ENCODE results near the gene SPATA31D4. TPM values are rescaled to one million over a fixed set of nuclear protein-coding genes. Genes with fewer than 3 reads are reported as not detected.

The SPATA31D4 gene
- polyA plus RNA-seq, 1 donor (not counting 4 experiments of a cell fraction or from before 2014, with no cell fraction given) = not detected

DNA sequence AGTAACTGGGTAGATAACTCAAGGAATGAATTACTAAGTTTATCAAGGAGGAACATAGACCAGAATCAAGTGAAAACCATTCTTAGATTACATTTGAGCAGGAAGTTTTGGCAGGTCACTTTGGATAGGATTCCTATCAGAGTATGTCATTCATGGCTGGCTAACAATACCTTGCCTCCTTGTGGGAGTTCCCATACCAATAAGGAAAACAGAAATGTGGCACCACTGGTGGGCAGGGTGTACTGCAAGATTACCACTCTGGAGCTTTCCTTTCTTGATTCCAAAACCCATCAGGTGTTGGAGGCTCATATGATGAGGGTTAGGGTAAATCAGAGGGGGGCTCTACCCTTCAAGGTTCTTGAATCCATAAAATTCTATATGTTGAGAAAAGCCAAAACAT is 41.7 kb downstream of the SPATA31D4 start:
- no peaks in the 10 kb centered on the region for H3K79me2 ChIP-seq (ENCODE audit: control insufficient read depth, insufficient read depth, low read length)
- FAIRE-seq (no peak), DNase-seq (ENCODE audit: low read depth, low spot score) (no peak)
- TF ChIP-seq EZH2 (IDR thresholded peaks at IDR 0.05; ENCODE audit: low read length) = no peak
- TF ChIP-seq, protein P1, sequence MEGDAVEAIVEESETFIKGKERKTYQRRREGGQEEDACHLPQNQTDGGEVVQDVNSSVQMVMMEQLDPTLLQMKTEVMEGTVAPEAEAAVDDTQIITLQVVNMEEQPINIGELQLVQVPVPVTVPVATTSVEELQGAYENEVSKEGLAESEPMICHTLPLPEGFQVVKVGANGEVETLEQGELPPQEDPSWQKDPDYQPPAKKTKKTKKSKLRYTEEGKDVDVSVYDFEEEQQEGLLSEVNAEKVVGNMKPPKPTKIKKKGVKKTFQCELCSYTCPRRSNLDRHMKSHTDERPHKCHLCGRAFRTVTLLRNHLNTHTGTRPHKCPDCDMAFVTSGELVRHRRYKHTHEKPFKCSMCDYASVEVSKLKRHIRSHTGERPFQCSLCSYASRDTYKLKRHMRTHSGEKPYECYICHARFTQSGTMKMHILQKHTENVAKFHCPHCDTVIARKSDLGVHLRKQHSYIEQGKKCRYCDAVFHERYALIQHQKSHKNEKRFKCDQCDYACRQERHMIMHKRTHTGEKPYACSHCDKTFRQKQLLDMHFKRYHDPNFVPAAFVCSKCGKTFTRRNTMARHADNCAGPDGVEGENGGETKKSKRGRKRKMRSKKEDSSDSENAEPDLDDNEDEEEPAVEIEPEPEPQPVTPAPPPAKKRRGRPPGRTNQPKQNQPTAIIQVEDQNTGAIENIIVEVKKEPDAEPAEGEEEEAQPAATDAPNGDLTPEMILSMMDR (optimal IDR thresholded peaks at IDR 0.05 in 1 of 3, IDR thresholded peaks at IDR 0.05 in 1 of 3, conservative IDR thresholded peaks at IDR 0.05 in 1 of 3; ENCODE audit: extremely low read depth in 1 of 3, insufficient read depth in 2 of 3, low read length in 3 of 3) = peak in 1 of 3 experiments; percentile 16
- H3K9me1 ChIP-seq (ENCODE audit: control insufficient read depth, extremely low read depth, insufficient read depth, low read length) = no peaks in the 10 kb centered on the region
- no peaks in the 10 kb centered on the region for H4K20me1 ChIP-seq (ENCODE audit: control insufficient read depth, extremely low read depth, insufficient read depth, low read length)
- no peaks in the 10 kb centered on the region for H3K36me3 ChIP-seq (ENCODE audit: control insufficient read depth in 2 of 2, extremely low read depth in 1 of 2, insufficient read depth in 2 of 2, low read length in 2 of 2)
- no peak overlapping the region for H3K4me3 ChIP-seq (ENCODE audit: control insufficient read depth in 2 of 3, extremely low read depth in 1 of 3, insufficient read depth in 2 of 3, low read depth in 1 of 3, low read length in 3 of 3)
- no peak overlapping the region for H3K4me2 ChIP-seq (ENCODE audit: control insufficient read depth, extremely low read depth, insufficient read depth, low read depth, low read length)
- no peak overlapping the region for H3K27ac ChIP-seq (ENCODE audit: control insufficient read depth, insufficient read depth, low read length)
- H3K27me3 ChIP-seq (ENCODE audit: control insufficient read depth, extremely low read depth, insufficient read depth, low read length) = no peaks in the 10 kb centered on the region
- H2AFZ ChIP-seq (ENCODE audit: control insufficient read depth, low read length) = no peak overlapping the region
- H3K9me3 ChIP-seq (ENCODE audit: control insufficient read depth, low read depth, low read length) = no peaks in the 10 kb centered on the region
- no peaks in the 10 kb centered on the region for H3K4me1 ChIP-seq (ENCODE audit: control insufficient read depth, extremely low read depth, insufficient read depth, low read length)
- dilution Hi-C loops (cut with MboI; ENCODE audit: extremely low pct_ligation_motif_present, low sequenced_read_pairs) = no loop called here
- no peak overlapping the region for H3K9ac ChIP-seq (ENCODE audit: control insufficient read depth, extremely low read depth, insufficient read depth, low read length)

DNA sequence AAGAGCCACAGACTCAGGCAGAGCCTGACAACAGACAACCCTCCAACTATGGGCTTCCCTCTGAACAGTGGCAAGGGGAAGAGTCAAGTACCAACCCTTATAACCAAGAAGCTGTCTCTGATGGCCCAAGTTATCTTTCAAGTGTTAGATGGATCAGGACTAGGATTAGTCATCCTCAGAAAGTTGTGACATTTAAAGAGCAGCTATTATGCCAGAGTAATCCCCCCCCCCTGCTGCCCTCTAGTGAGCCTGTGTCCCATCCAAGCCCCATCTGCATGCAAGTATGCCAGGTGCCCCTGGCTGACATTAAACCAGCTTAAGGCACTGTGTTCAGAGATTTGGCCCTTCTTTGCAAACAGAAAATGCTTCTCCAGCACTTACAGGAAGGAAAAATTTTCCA is 43.5 kb downstream of the SPATA31D4 start:
- Histone ChIP-seq H3K9ac (ENCODE audit: control insufficient read depth, extremely low read depth, insufficient read depth, low read length) (no peak overlapping the region), H3K36me3 (ENCODE audit: control insufficient read depth in 2 of 2, extremely low read depth in 1 of 2, insufficient read depth in 2 of 2, low read length in 2 of 2) (no peaks in the 10 kb centered on the region), H3K79me2 (ENCODE audit: control insufficient read depth, insufficient read depth, low read length) (no peaks in the 10 kb centered on the region), H3K9me3 (ENCODE audit: control insufficient read depth, low read depth, low read length) (no peaks in the 10 kb centered on the region), H3K4me1 (ENCODE audit: control insufficient read depth, extremely low read depth, insufficient read depth, low read length) (no peaks in the 10 kb centered on the region), H2AFZ (ENCODE audit: control insufficient read depth, low read length) (no peak overlapping the region), H3K4me3 (ENCODE audit: control insufficient read depth in 2 of 3, extremely low read depth in 1 of 3, insufficient read depth in 2 of 3, low read depth in 1 of 3, low read length in 3 of 3) (no peak overlapping the region), H3K9me1 (ENCODE audit: control insufficient read depth, extremely low read depth, insufficient read depth, low read length) (no peaks in the 10 kb centered on the region), H3K4me2 (ENCODE audit: control insufficient read depth, extremely low read depth, insufficient read depth, low read depth, low read length) (no peak overlapping the region), H3K27me3 (ENCODE audit: control insufficient read depth, extremely low read depth, insufficient read depth, low read length) (no peaks in the 10 kb centered on the region), H4K20me1 (ENCODE audit: control insufficient read depth, extremely low read depth, insufficient read depth, low read length) (no peaks in the 10 kb centered on the region), H3K27ac (ENCODE audit: control insufficient read depth, insufficient read depth, low read length) (no peak overlapping the region)
- TF ChIP-seq EZH2 (IDR thresholded peaks at IDR 0.05; ENCODE audit: low read length) = no peak
- TF ChIP-seq, protein P1 (optimal IDR thresholded peaks at IDR 0.05 in 1 of 3, IDR thresholded peaks at IDR 0.05 in 1 of 3, conservative IDR thresholded peaks at IDR 0.05 in 1 of 3; ENCODE audit: extremely low read depth in 1 of 3, insufficient read depth in 2 of 3, low read length in 3 of 3) = no peak
- DNase-seq (ENCODE audit: low read depth, low spot score) (no peak), FAIRE-seq (no peak)
- dilution Hi-C loops (cut with MboI; ENCODE audit: extremely low pct_ligation_motif_present, low sequenced_read_pairs) = no loop called here

Data from keratinocyte (primary cell).